Keratinocyte (primary cell): ENCODE data around the gene CPPED1.

Source experiments
- CTCF ChIP-seq, 3 experiments: IDR thresholded peaks in 1 of 3; conservative IDR thresholded peaks in 1 of 3; optimal IDR thresholded peaks in 1 of 3; 2 replicates in 2 of 3; 3 replicates in 1 of 3; pipeline versions ENCODE3 to v1.5.1; 2011; ENCODE audit warnings: low read length in 3 of 3, mild to moderate bottlenecking in 3 of 3, moderate library complexity in 2 of 3, control low read depth in 1 of 3, inconsistent platforms in 1 of 3; ENCODE audit not compliant: insufficient read depth in 2 of 3; ENCODE audit errors: extremely low read depth in 1 of 3
- EZH2 ChIP-seq: IDR thresholded peaks from one replicate; pipeline ENCODE4 v1.6.1; 2012; ENCODE audit warnings: inconsistent platforms, mild to moderate bottlenecking, low read length, moderate library complexity

GRCh38 chr16:12614662-12615278 is 188.9 kb downstream of the CPPED1 start:
- TF ChIP-seq CTCF (optimal IDR thresholded peaks at IDR 0.05 in 1 of 3, IDR thresholded peaks at IDR 0.05 in 1 of 3, conservative IDR thresholded peaks at IDR 0.05 in 1 of 3; ENCODE audit: extremely low read depth in 1 of 3, insufficient read depth in 2 of 3, low read length in 3 of 3) (no peak), EZH2 (no peak)
